Limb (tissue), 2 donors: ENCODE measurements around the gene ZFP69B.
A peak's percentile ranks its signal among the peaks of the same experiment; 100 is the strongest.
"Not testable (repeated sequence)": the region's sequence is repeated elsewhere in the genome, so short reads cannot be mapped to it uniquely, and the experiment has no call there.

Source experiments
- DNase-seq, 2 donors: peaks; one replicate each; pipeline ENCODE4 v3.0.0-alpha.2; 2016; ENCODE audit errors: extremely low spot score in 2 of 2

Gene ZFP69B

GRCh38 chr1:40435471-40435870, 14.8 kb upstream of the ZFP69B start:
- no peak for DNase-seq

GRCh38 chr1:40435876-40436275, 14.4 kb upstream of the ZFP69B start:
- DNase-seq, result no peak

GRCh38 chr1:40438391-40439015, 11.8 kb upstream of the ZFP69B start:
- DNase-seq, result no peak

GRCh38 chr1:40439247-40439646, 11.0 kb upstream of the ZFP69B start:
- DNase-seq, result no peak

GRCh38 chr1:40450495-40451237, 390 bp downstream of the ZFP69B start:
- no peak for DNase-seq

- no peak for DNase-seq
Measured at GRCh38 chr1:40451238-40451585, 936 bp downstream of the ZFP69B start.

- DNase-seq, result no peak
Measured at GRCh38 chr1:40454873-40455272, 4.6 kb downstream of the ZFP69B start.

GRCh38 chr1:40462956-40463590, 12.8 kb downstream of the ZFP69B start:
- no peak for DNase-seq

GRCh38 chr1:40469327-40469726, 19.1 kb downstream of the ZFP69B start:
- no peak for DNase-seq

GRCh38 chr1:40475268-40475667, 25.0 kb downstream of the ZFP69B start:
- no peak for DNase-seq

GRCh38 chr1:40476924-40477677, 26.8 kb downstream of the ZFP69B start, which contains the start of gene ZFP69:
TSS of gene ZFP69 (plus strand) at chr1:40477290. CDS start at chr1:40479362, 2,072 bp downstream.
- peak; percentile 74 to 88 for DNase-seq

- DNase-seq, result no peak
Measured at GRCh38 chr1:40477678-40478053, 27.4 kb downstream of the ZFP69B start.

GRCh38 chr1:40478276-40478675, 28.0 kb downstream of the ZFP69B start:
- no peak for DNase-seq

GRCh38 chr1:40479156-40479555, 28.9 kb downstream of the ZFP69B start:
- DNase-seq, result no peak

GRCh38 chr1:40495315-40495903, 45.1 kb downstream of the ZFP69B start:
- no peak for DNase-seq

- DNase-seq, result not testable (repeated sequence)
Measured at GRCh38 chr1:40502651-40503050, 52.4 kb downstream of the ZFP69B start.

- no peak for DNase-seq
Measured at GRCh38 chr1:40507973-40508372, 57.7 kb downstream of the ZFP69B start.

- DNase-seq, result peak; percentile 80 to 89
Measured at GRCh38 chr1:40508375-40509341, 58.4 kb downstream of the ZFP69B start, which contains the start of gene EXO5. TSS of gene EXO5 (plus strand) at chr1:40508767. CDS start at chr1:40514545, 5,778 bp downstream.
